Caco-2 (cell line): ENCODE data around the gene SERPINA12. TPM values are rescaled to one million over a fixed set of nuclear protein-coding genes. Genes with fewer than 3 reads are reported as not detected.
"Not testable (repeated sequence)": the region's sequence is repeated elsewhere in the genome, so short reads cannot be mapped to it uniquely, and the experiment has no call there.

ENCODE experiments used
- BruUV-seq: library from RNA; stranded (reverse); fragments of 400-500 nt; replicated peaks from 2 replicates; lab custom pipeline; 2021; lab: Mats Ljungman, UMichigan
- CTCF ChIA-PET: fragments of 300-600 bp; sonication (Branson Sonifier 250); formaldehyde crosslinking; loops from one replicate; lab custom pipeline; 2022; ENCODE audit warnings: antibody characterized with exemption; lab: Charles Lee
- POLR2A ChIA-PET: fragments of 300-600 bp; sonication (Branson Sonifier 250); formaldehyde crosslinking; loops from one replicate; lab custom pipeline; 2022; ENCODE audit warnings: antibody characterized with exemption; lab: Charles Lee
- DNase-seq, 2 experiments: peaks; one replicate each; pipeline versions ENCODE4 v3.0.0 to v3.0.0-alpha.2; 2020 to 2022
- H3K27me3 ChIP-seq: replicated peaks from 2 replicates; pipeline ENCODE4 v1.6.0; 2011; ENCODE audit warnings: low read length; ENCODE audit not compliant: control insufficient read depth, insufficient read depth
- H3K36me3 ChIP-seq: 2 replicates; pipeline ENCODE4 v1.5.1; 2011; ENCODE audit warnings: low read length; ENCODE audit not compliant: control insufficient read depth, insufficient read depth
- H3K4me1 ChIP-seq: fragments of 250-450 bp; sonication (Bioruptor Pico); 2 replicates; pipeline ENCODE4 v1.5.1; 2020; ENCODE audit warnings: mild to moderate bottlenecking
- H3K4me3 ChIP-seq: 2 replicates; pipeline ENCODE4 v1.5.1; 2011; ENCODE audit warnings: low read depth, mild to moderate bottlenecking, control low read depth, low read length
- H3K9me3 ChIP-seq: fragments of 250-450 bp; sonication (Bioruptor Pico); 2 replicates; pipeline ENCODE4 v1.5.1; 2020; ENCODE audit warnings: mild to moderate bottlenecking, moderate library complexity
- H3K27ac Mint-ChIP-seq: one replicate; pipeline ENCODE4 v1.8.0; 2022; ENCODE audit warnings: mixed read lengths; ENCODE audit not compliant: unreplicated experiment
- H3K27me3 Mint-ChIP-seq: one replicate; pipeline ENCODE4 v1.8.0; 2022; ENCODE audit warnings: mixed read lengths; ENCODE audit not compliant: insufficient read depth, unreplicated experiment
- H3K36me3 Mint-ChIP-seq: one replicate; pipeline ENCODE4 v1.8.0; 2022; ENCODE audit warnings: mild to moderate bottlenecking, mixed read lengths; ENCODE audit not compliant: insufficient read depth, unreplicated experiment
- H3K4me1 Mint-ChIP-seq: one replicate; pipeline ENCODE4 v1.8.0; 2022; ENCODE audit warnings: low read depth, mixed read lengths; ENCODE audit not compliant: unreplicated experiment
- H3K4me3 Mint-ChIP-seq: one replicate; pipeline ENCODE4 v1.8.0; 2022; ENCODE audit warnings: mild to moderate bottlenecking, moderate library complexity, mixed read lengths; ENCODE audit not compliant: unreplicated experiment
- H3K9me3 Mint-ChIP-seq: one replicate; pipeline ENCODE4 v1.8.0; 2022; ENCODE audit warnings: mixed read lengths; ENCODE audit not compliant: unreplicated experiment
- CTCF ChIP-seq, 2 experiments: fragments of 200-600 bp in 1 of 2; IDR thresholded peaks; 1 replicate in 1 of 2; 2 replicates in 1 of 2; pipeline versions ENCODE4 v1.5.1 to v1.8.0; 2011 to 2022; ENCODE audit warnings: antibody characterized with exemption in 1 of 2, control low read depth in 1 of 2, inconsistent platforms in 1 of 2, low read depth in 1 of 2, low read length in 1 of 2, mild to moderate bottlenecking in 1 of 2, moderate library complexity in 1 of 2; ENCODE audit not compliant: insufficient read depth in 1 of 2, severe bottlenecking in 1 of 2, unreplicated experiment in 1 of 2
- intact Hi-C: fragments of 100-400 bp; cut with micrococcal nuclease; formaldehyde crosslinking; loops from one replicate; pipeline ENCODE4 v1.10.0; 2022; ENCODE audit not compliant: unreplicated experiment
- total RNA-seq: library from RNA; stranded (reverse); gene quantifications from 2 replicates; pipeline ENCODE4 v1.2.3, GENCODE V29; 2022

SERPINA12 gene
- total RNA-seq, 1 experiment from 2014 or later, result not detected

GRCh38 chr14:94514351-94514750 lies 5.1 kb upstream of the SERPINA12 start:
- no peak for DNase-seq
- Histone ChIP-seq H3K9me3 (no peaks in the 10 kb centered on the region), H3K36me3 (no peaks in the 10 kb centered on the region), H3K27me3 (no peaks in the 10 kb centered on the region), H3K4me1 (no peaks in the 10 kb centered on the region), H3K4me3 (no peak overlapping the region)
- H3K36me3 Mint-ChIP-seq, result no peaks in the 10 kb centered on the region
- ChIA-PET CTCF (no interaction called here), POLR2A (no interaction called here)
- intact Hi-C loops, result no loop called here
- H3K27ac Mint-ChIP-seq, result no peak overlapping the region
- no peaks in the 10 kb centered on the region for H3K27me3 Mint-ChIP-seq
- peaks cover 5% of the 10 kb centered on the region for H3K4me1 Mint-ChIP-seq
- no TSS peak for BruUV-seq
- no peak overlapping the region for H3K4me3 Mint-ChIP-seq
- TF ChIP-seq CTCF (IDR thresholded peaks at IDR 0.05; ENCODE audit: insufficient read depth in 1 of 2, low read depth in 1 of 2, low read length in 1 of 2, severe bottlenecking in 1 of 2, unreplicated experiment in 1 of 2), result no peak
- H3K9me3 Mint-ChIP-seq, result peaks cover 10% of the 10 kb centered on the region

GRCh38 chr14:94510481-94510880 lies 1.2 kb upstream of the SERPINA12 start:
- H3K9me3 Mint-ChIP-seq, intact Hi-C loops, H3K4me1 Mint-ChIP-seq, H3K27ac Mint-ChIP-seq, H3K4me3 ChIP-seq, H3K27me3 ChIP-seq, BruUV-seq, H3K4me3 Mint-ChIP-seq, DNase-seq, H3K4me1 ChIP-seq, CTCF ChIA-PET, H3K27me3 Mint-ChIP-seq, H3K9me3 ChIP-seq, POLR2A ChIA-PET, H3K36me3 Mint-ChIP-seq, H3K36me3 ChIP-seq: not testable (repeated sequence)

GRCh38 chr14:94505641-94506040 lies 3.6 kb downstream of the SERPINA12 start:
- Mint-ChIP-seq H3K4me3 (no peak overlapping the region), H3K36me3 (no peaks in the 10 kb centered on the region), H3K4me1 (no peaks in the 10 kb centered on the region), H3K9me3 (no peaks in the 10 kb centered on the region), H3K27me3 (no peaks in the 10 kb centered on the region), H3K27ac (no peak overlapping the region)
- no TSS peak for BruUV-seq
- Histone ChIP-seq H3K27me3 (no peaks in the 10 kb centered on the region; the same call in 1 of the 2 replicates), H3K4me1 (no peaks in the 10 kb centered on the region), H3K9me3 (no peaks in the 10 kb centered on the region), H3K4me3 (no peak overlapping the region), H3K36me3 (no peaks in the 10 kb centered on the region)
- no peak for DNase-seq
- TF ChIP-seq CTCF (IDR thresholded peaks at IDR 0.05; ENCODE audit: insufficient read depth in 1 of 2, low read depth in 1 of 2, low read length in 1 of 2, severe bottlenecking in 1 of 2, unreplicated experiment in 1 of 2), result no peak
- POLR2A ChIA-PET, result no interaction called here
- intact Hi-C loops, result no loop called here
- CTCF ChIA-PET, result no interaction called here

GRCh38 chr14:94505206-94505605 lies 4.1 kb downstream of the SERPINA12 start:
- intact Hi-C loops, result no loop called here
- POLR2A ChIA-PET, result no interaction called here
- Mint-ChIP-seq H3K27me3 (no peaks in the 10 kb centered on the region), H3K4me3 (no peak overlapping the region), H3K4me1 (no peaks in the 10 kb centered on the region), H3K9me3 (no peaks in the 10 kb centered on the region), H3K27ac (no peak overlapping the region), H3K36me3 (no peaks in the 10 kb centered on the region)
- no peak for DNase-seq
- no TSS peak for BruUV-seq
- Histone ChIP-seq H3K9me3 (no peaks in the 10 kb centered on the region), H3K4me1 (no peaks in the 10 kb centered on the region), H3K36me3 (no peaks in the 10 kb centered on the region), H3K4me3 (no peak overlapping the region), H3K27me3 (no peaks in the 10 kb centered on the region; the same call in 1 of the 2 replicates)
- TF ChIP-seq CTCF (IDR thresholded peaks at IDR 0.05; ENCODE audit: insufficient read depth in 1 of 2, low read depth in 1 of 2, low read length in 1 of 2, severe bottlenecking in 1 of 2, unreplicated experiment in 1 of 2), result no peak
- CTCF ChIA-PET, result no interaction called here
